GM12892 (cell line): ENCODE measurements around the gene OR8A1. TPM values are rescaled to one million over a fixed set of nuclear protein-coding genes. Genes with fewer than 3 reads are reported as not detected.

Experiments used
- DNase-seq: peaks from one replicate; pipeline ENCODE4 v3.0.0; 2011; ENCODE audit not compliant: insufficient read length
- FAIRE-seq: peaks from 2 replicates; lab custom pipeline; 2011; peaks lifted over from hg19 to GRCh38; lab: Jason Lieb, UNC
- POLR2A ChIP-seq: IDR thresholded peaks from 2 replicates; pipeline ENCODE4 v1.6.1; 2011; ENCODE audit warnings: low read depth, low read length, control low read depth
- POLR2AphosphoS5 ChIP-seq: IDR thresholded peaks from 2 replicates; pipeline ENCODE4 v1.6.1; 2011; ENCODE audit warnings: low read depth, low read length, control low read depth
- TAF1 ChIP-seq: IDR thresholded peaks from 2 replicates; pipeline ENCODE4 v1.6.1; 2011; ENCODE audit warnings: low read depth, mild to moderate bottlenecking, control low read depth, low read length, borderline replicate concordance
- polyA plus RNA-seq: library from polyadenylated mRNA; unstranded; fragments of >200 nt; gene quantifications from one replicate; pipeline ENCODE4 v1.2.1, GENCODE V29; 2012; ENCODE audit warnings: missing spikeins, inconsistent platforms; ENCODE audit not compliant: missing spikeins

The OR8A1 gene
- not detected for polyA plus RNA-seq

GRCh38 chr11:124569697-124570096 is at the start of gene OR8A1:
OR8A1 (plus strand) TSS chr11:124569997; CDS start chr11:124570120, 123 bp downstream.
- no peak for FAIRE-seq
- DNase-seq, result no peak
- TF ChIP-seq POLR2A, result no peak
- TF ChIP-seq TAF1, result no peak
- TF ChIP-seq POLR2AphosphoS5, result no peak

GRCh38 chr11:124520550-124520854 is 49.3 kb upstream of the OR8A1 start:
- DNase-seq (no peak), FAIRE-seq (no peak)
- TF ChIP-seq TAF1, result no peak
- no peak for TF ChIP-seq POLR2AphosphoS5
- TF ChIP-seq POLR2A, result no peak

- TF ChIP-seq POLR2A (no peak), TAF1 (no peak), POLR2AphosphoS5 (no peak)
- DNase-seq (no peak), FAIRE-seq (no peak)
Observed at GRCh38 chr11:124533626-124534025, 36.2 kb upstream of the OR8A1 start.

GRCh38 chr11:124534051-124534450 is 35.7 kb upstream of the OR8A1 start:
- DNase-seq, result no peak
- no peak for FAIRE-seq
- TF ChIP-seq POLR2AphosphoS5 (no peak), POLR2A (no peak), TAF1 (no peak)

- FAIRE-seq, result no peak
- no peak for TF ChIP-seq POLR2AphosphoS5
- no peak for TF ChIP-seq TAF1
- DNase-seq, result no peak
Observed at GRCh38 chr11:124535552-124536232, 34.1 kb upstream of the OR8A1 start.

GRCh38 chr11:124536520-124536919 is 33.3 kb upstream of the OR8A1 start:
- no peak for TF ChIP-seq POLR2A
- TF ChIP-seq POLR2AphosphoS5, result no peak
- TF ChIP-seq TAF1, result no peak
- no peak for DNase-seq
- FAIRE-seq, result no peak

- DNase-seq (no peak), FAIRE-seq (no peak)
- TF ChIP-seq POLR2AphosphoS5 (no peak), TAF1 (no peak), POLR2A (no peak)
Observed at GRCh38 chr11:124538019-124538418, 31.8 kb upstream of the OR8A1 start.

- DNase-seq, result no peak
- TF ChIP-seq POLR2AphosphoS5 (no peak), POLR2A (no peak), TAF1 (no peak)
- FAIRE-seq, result no peak
Observed at GRCh38 chr11:124541204-124541603, 28.6 kb upstream of the OR8A1 start.

- TF ChIP-seq POLR2A, result no peak
- no peak for TF ChIP-seq TAF1
- no peak for TF ChIP-seq POLR2AphosphoS5
- FAIRE-seq (no peak), DNase-seq (no peak)
Observed at GRCh38 chr11:124543145-124543544, 26.7 kb upstream of the OR8A1 start.

GRCh38 chr11:124543554-124543953 is 26.2 kb upstream of the OR8A1 start, which contains the start of gene OR8B12:
OR8B12 (minus strand) TSS chr11:124543654; CDS start chr11:124543654, 0 bp downstream.
- FAIRE-seq (no peak), DNase-seq (no peak)
- TF ChIP-seq POLR2A (no peak), POLR2AphosphoS5 (no peak), TAF1 (no peak)

- DNase-seq (no peak), FAIRE-seq (no peak)
- TF ChIP-seq POLR2A (no peak), POLR2AphosphoS5 (no peak), TAF1 (no peak)
Observed at GRCh38 chr11:124551189-124551588, 18.6 kb upstream of the OR8A1 start.

GRCh38 chr11:124551987-124552386 is 17.8 kb upstream of the OR8A1 start:
- DNase-seq, result no peak
- no peak for FAIRE-seq
- TF ChIP-seq POLR2AphosphoS5 (no peak), POLR2A (no peak), TAF1 (no peak)

- DNase-seq (no peak), FAIRE-seq (no peak)
- TF ChIP-seq POLR2AphosphoS5 (no peak), POLR2A (no peak), TAF1 (no peak)
Observed at GRCh38 chr11:124556828-124557227, 13.0 kb upstream of the OR8A1 start.
